WTC11 (cell line): ENCODE results near the gene TRDMT1. TPM values are rescaled to one million over a fixed set of nuclear protein-coding genes. Genes with fewer than 3 reads are reported as not detected.

ENCODE experiments used
- ATF2 ChIP-seq: sonication (generic); formaldehyde crosslinking; IDR thresholded peaks from 2 replicates; pipeline ENCODE4 v1.8.1; 2022; ENCODE audit warnings: low read depth, missing genetic modification reagents, borderline replicate concordance
- CBFB ChIP-seq: sonication (generic); formaldehyde crosslinking; IDR thresholded peaks from 2 replicates; pipeline ENCODE4 v1.8.1; 2022; ENCODE audit warnings: mild to moderate bottlenecking, low read depth, missing genetic modification reagents
- E2F4 ChIP-seq: sonication (generic); formaldehyde crosslinking; IDR thresholded peaks from 2 replicates; pipeline ENCODE4 v1.8.1; 2022; ENCODE audit warnings: low read depth, mild to moderate bottlenecking, moderate library complexity, missing genetic modification reagents, borderline replicate concordance
- ETV6 ChIP-seq: sonication (generic); formaldehyde crosslinking; IDR thresholded peaks from 2 replicates; pipeline ENCODE4 v1.8.1; 2022; ENCODE audit warnings: mild to moderate bottlenecking, missing genetic modification reagents
- FOXP1 ChIP-seq: sonication (generic); formaldehyde crosslinking; IDR thresholded peaks from 2 replicates; pipeline ENCODE4 v1.8.0; 2022; ENCODE audit warnings: missing genetic modification reagents, mild to moderate bottlenecking, moderate library complexity, borderline replicate concordance
- GRHL2 ChIP-seq: fragments of 250-450 bp; sonication (Bioruptor Pico); IDR thresholded peaks from 2 replicates; pipeline ENCODE4 v1.8.0; 2022; ENCODE audit warnings: mild to moderate bottlenecking, moderate library complexity; ENCODE audit not compliant: insufficient replicate concordance, severe bottlenecking
- HMGA2 ChIP-seq: fragments of 250-450 bp; sonication (Bioruptor Pico); IDR thresholded peaks from 2 replicates; pipeline ENCODE4 v1.4.0; 2021; ENCODE audit warnings: mild to moderate bottlenecking, moderate library complexity
- IRF2 ChIP-seq: sonication (generic); formaldehyde crosslinking; IDR thresholded peaks from 2 replicates; pipeline ENCODE4 v1.8.0; 2022; ENCODE audit warnings: low read depth, missing genetic modification reagents, borderline replicate concordance
- JUN ChIP-seq: sonication (generic); formaldehyde crosslinking; IDR thresholded peaks from 2 replicates; pipeline ENCODE4 v1.8.0; 2023; ENCODE audit warnings: mild to moderate bottlenecking, missing genetic modification reagents
- NFATC4 ChIP-seq: fragments of 250-450 bp; sonication (Bioruptor Pico); IDR thresholded peaks from 2 replicates; pipeline ENCODE4 v1.9.0; 2021; ENCODE audit warnings: mild to moderate bottlenecking
- NFE2L1 ChIP-seq: sonication (generic); formaldehyde crosslinking; IDR thresholded peaks from 2 replicates; pipeline ENCODE4 v1.8.1; 2023; ENCODE audit warnings: missing genetic modification reagents
- RELA ChIP-seq: sonication (generic); formaldehyde crosslinking; IDR thresholded peaks from 2 replicates; pipeline ENCODE4 v1.8.1; 2022; ENCODE audit warnings: missing genetic modification reagents, mild to moderate bottlenecking, borderline replicate concordance
- RORB ChIP-seq: fragments of 250-450 bp; sonication (Bioruptor Pico); IDR thresholded peaks from 2 replicates; pipeline ENCODE4 v1.9.0; 2021; ENCODE audit warnings: mild to moderate bottlenecking
- SMAD3 ChIP-seq: sonication (generic); formaldehyde crosslinking; IDR thresholded peaks from 2 replicates; pipeline ENCODE4 v1.8.0; 2022; ENCODE audit warnings: missing genetic modification reagents, mild to moderate bottlenecking, borderline replicate concordance
- TCF7 ChIP-seq: sonication (generic); formaldehyde crosslinking; IDR thresholded peaks from 2 replicates; pipeline ENCODE4 v1.8.0; 2022; ENCODE audit warnings: mild to moderate bottlenecking, low read depth, missing genetic modification reagents, moderate library complexity
- TP53 ChIP-seq: sonication (generic); formaldehyde crosslinking; IDR thresholded peaks from 2 replicates; pipeline ENCODE4 v1.8.1; 2023; ENCODE audit warnings: mild to moderate bottlenecking, missing genetic modification reagents
- ZBTB21 ChIP-seq: sonication (generic); formaldehyde crosslinking; IDR thresholded peaks from 2 replicates; pipeline ENCODE4 v1.8.1; 2023; ENCODE audit warnings: mild to moderate bottlenecking, missing genetic modification reagents, borderline replicate concordance
- ZNF138 ChIP-seq: sonication (generic); formaldehyde crosslinking; conservative IDR thresholded peaks from 2 replicates; pipeline ENCODE4 v1.8.1; 2022; ENCODE audit warnings: mild to moderate bottlenecking, moderate library complexity, missing genetic modification reagents
- ZNF219 ChIP-seq: sonication (generic); formaldehyde crosslinking; IDR thresholded peaks from 2 replicates; pipeline ENCODE4 v1.8.0; 2023; ENCODE audit warnings: missing genetic modification reagents, mild to moderate bottlenecking, borderline replicate concordance
- ZNF263 ChIP-seq: sonication (generic); formaldehyde crosslinking; IDR thresholded peaks from 2 replicates; pipeline ENCODE4 v1.8.1; 2022; ENCODE audit warnings: low read depth, mild to moderate bottlenecking, moderate library complexity, missing genetic modification reagents
- total RNA-seq: library from RNA; stranded (reverse); gene quantifications from 3 replicates; pipeline ENCODE4 v1.2.3, GENCODE V29; 2021
- TF ChIP-seq, protein P1 (sequence below): sonication (generic); formaldehyde crosslinking; IDR thresholded peaks from 2 replicates; pipeline ENCODE4 v1.8.1; 2023; ENCODE audit warnings: mild to moderate bottlenecking, missing genetic modification reagents
- TF ChIP-seq, protein P2 (sequence below): fragments of 250-450 bp; sonication (Bioruptor Pico); IDR thresholded peaks from 2 replicates; pipeline ENCODE4 v1.9.0; 2021; ENCODE audit warnings: moderate library complexity, mild to moderate bottlenecking, inconsistent platforms, borderline replicate concordance
- TF ChIP-seq, protein P3 (sequence below): sonication (generic); formaldehyde crosslinking; IDR thresholded peaks from 2 replicates; pipeline ENCODE4 v1.8.0; 2023; ENCODE audit warnings: missing genetic modification reagents
- TF ChIP-seq, protein P4 (sequence below): sonication (generic); formaldehyde crosslinking; IDR thresholded peaks from 2 replicates; pipeline ENCODE4 v1.8.1; 2023; ENCODE audit warnings: mild to moderate bottlenecking, missing genetic modification reagents, moderate library complexity

The TRDMT1 gene
- total RNA-seq, 1 experiment from 2014 or later: 11.7 TPM

DNA sequence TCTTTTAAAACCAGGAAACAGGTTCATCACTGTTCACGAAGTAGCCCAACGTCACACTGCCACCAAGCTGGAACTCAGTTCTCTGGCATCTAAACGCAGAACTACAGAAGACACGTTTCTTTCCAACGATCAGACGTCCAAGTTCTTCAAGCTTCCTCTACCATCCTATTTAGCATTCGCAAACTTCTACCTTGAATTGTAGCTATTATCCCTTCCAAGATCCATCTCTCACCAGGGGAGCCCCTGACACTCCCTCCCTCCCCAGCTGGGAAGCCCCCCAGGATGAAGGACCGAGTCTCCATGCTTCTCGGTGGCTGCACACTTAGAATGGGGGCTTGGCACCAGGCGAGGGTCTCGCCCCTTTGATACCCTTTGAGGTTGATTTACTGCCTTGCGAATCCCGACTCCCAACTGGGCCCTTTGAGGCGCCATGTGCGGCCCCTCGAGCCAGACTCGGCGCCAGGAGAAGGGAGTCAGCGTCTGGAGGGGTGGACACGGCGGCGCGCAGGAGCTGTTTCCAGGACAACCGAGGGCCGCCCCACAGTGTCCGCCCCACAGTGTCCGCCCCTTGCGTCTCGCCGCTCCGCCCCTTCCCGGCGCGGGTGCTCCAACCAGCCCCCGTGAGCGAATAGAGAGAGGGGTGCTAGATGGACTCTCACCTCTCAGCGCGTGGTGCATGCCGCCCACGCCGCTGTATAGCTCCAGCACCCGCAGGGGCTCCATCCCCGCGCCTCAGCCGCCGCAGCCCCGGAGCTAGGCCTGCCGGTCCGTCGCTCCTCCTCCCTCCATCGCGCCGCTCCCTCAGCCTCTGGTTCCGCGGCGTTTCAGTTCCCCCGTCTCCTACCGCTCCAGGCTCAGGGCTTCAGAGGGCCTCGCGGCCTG is at the start of gene TRDMT1 (continued):
- TF ChIP-seq E2F4 (no peak), SMAD3 (peak; percentile 88; the same call in 1 of the 2 replicates), CBFB (CRISPR knock-in tag) (no peak), ZNF219 (CRISPR knock-in tag) (no peak), NFATC4 (no peak), NFE2L1 (CRISPR knock-in tag) (no peak; the same call in 1 of the 2 replicates), RELA (peak; percentile 40; the same call in 1 of the 2 replicates), IRF2 (no peak), TCF7 (CRISPR knock-in tag) (no peak), RORB (no peak), ATF2 (no peak), GRHL2 (CRISPR knock-in tag) (no peak), TP53 (CRISPR knock-in tag) (no peak), HMGA2 (CRISPR knock-in tag) (no peak), ETV6 (CRISPR knock-in tag) (peak; percentile 58; the same call in 1 of the 2 replicates), ZBTB21 (CRISPR knock-in tag) (no peak), ZNF138 (no peak), ZNF263 (CRISPR knock-in tag) (no peak), FOXP1 (CRISPR knock-in tag) (peak; percentile 97), JUN (CRISPR knock-in tag) (no peak)
- TF ChIP-seq, protein P1, sequence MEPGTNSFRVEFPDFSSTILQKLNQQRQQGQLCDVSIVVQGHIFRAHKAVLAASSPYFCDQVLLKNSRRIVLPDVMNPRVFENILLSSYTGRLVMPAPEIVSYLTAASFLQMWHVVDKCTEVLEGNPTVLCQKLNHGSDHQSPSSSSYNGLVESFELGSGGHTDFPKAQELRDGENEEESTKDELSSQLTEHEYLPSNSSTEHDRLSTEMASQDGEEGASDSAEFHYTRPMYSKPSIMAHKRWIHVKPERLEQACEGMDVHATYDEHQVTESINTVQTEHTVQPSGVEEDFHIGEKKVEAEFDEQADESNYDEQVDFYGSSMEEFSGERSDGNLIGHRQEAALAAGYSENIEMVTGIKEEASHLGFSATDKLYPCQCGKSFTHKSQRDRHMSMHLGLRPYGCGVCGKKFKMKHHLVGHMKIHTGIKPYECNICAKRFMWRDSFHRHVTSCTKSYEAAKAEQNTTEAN (CRISPR knock-in tag): peak; percentile 69
- TF ChIP-seq, protein P2, sequence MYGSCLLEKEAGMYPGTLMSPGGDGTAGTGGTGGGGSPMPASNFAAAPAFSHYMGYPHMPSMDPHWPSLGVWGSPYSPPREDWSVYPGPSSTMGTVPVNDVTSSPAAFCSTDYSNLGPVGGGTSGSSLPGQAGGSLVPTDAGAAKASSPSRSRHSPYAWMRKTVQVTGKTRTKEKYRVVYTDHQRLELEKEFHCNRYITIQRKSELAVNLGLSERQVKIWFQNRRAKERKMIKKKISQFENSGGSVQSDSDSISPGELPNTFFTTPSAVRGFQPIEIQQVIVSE (CRISPR knock-in tag): no peak
- TF ChIP-seq, protein P3, sequence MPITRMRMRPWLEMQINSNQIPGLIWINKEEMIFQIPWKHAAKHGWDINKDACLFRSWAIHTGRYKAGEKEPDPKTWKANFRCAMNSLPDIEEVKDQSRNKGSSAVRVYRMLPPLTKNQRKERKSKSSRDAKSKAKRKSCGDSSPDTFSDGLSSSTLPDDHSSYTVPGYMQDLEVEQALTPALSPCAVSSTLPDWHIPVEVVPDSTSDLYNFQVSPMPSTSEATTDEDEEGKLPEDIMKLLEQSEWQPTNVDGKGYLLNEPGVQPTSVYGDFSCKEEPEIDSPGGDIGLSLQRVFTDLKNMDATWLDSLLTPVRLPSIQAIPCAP (CRISPR knock-in tag): 0 out of 2 replicates have a peak, but pooled peaks have one; percentile 26
- TF ChIP-seq, protein P4, sequence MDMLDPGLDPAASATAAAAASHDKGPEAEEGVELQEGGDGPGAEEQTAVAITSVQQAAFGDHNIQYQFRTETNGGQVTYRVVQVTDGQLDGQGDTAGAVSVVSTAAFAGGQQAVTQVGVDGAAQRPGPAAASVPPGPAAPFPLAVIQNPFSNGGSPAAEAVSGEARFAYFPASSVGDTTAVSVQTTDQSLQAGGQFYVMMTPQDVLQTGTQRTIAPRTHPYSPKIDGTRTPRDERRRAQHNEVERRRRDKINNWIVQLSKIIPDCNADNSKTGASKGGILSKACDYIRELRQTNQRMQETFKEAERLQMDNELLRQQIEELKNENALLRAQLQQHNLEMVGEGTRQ (CRISPR knock-in tag): no peak; the same call in 1 of the 2 replicates
